HL-60 (cell line): Measurements from ENCODE around the gene NXNL1.
A peak's percentile ranks its signal among the peaks of the same experiment; 100 is the strongest.
"Not testable (repeated sequence)": the region's sequence is repeated elsewhere in the genome, so short reads cannot be mapped to it uniquely, and the experiment has no call there.

Experiments
- DNase-seq, 2 experiments: peaks; one replicate each; pipeline ENCODE4 v3.0.0-alpha.2; 2010 to 2020; ENCODE audit warnings: low read depth in 1 of 2, low spot score in 1 of 2
- H3K27ac ChIP-seq: fragments of 250-450 bp; sonication (Bioruptor Pico); replicated peaks from 2 replicates; pipeline ENCODE4 v1.5.1; 2020; ENCODE audit warnings: mild to moderate bottlenecking, moderate library complexity
- H3K27me3 ChIP-seq: fragments of 250-450 bp; sonication (Bioruptor Pico); 2 replicates; pipeline ENCODE4 v1.5.1; 2021; ENCODE audit warnings: mild to moderate bottlenecking, moderate library complexity; ENCODE audit not compliant: insufficient read depth, poor library complexity, severe bottlenecking
- H3K4me3 ChIP-seq: replicated peaks from 2 replicates; pipeline ENCODE4 v1.5.1; 2011; ENCODE audit warnings: mild to moderate bottlenecking, control low read depth, low read length; ENCODE audit not compliant: insufficient read depth
- CTCF ChIP-seq: IDR thresholded peaks from one replicate; pipeline ENCODE4 v1.5.1; 2011; ENCODE audit warnings: low read length, control low read depth, inconsistent platforms; ENCODE audit not compliant: insufficient read depth
- GABPA ChIP-seq: IDR thresholded peaks from 2 replicates; pipeline ENCODE4 v1.6.1; 2012; ENCODE audit warnings: low read depth
- POLR2AphosphoS5 ChIP-seq: IDR thresholded peaks from 2 replicates; pipeline ENCODE4 v1.6.1; 2012; ENCODE audit warnings: low read depth
- REST ChIP-seq: IDR thresholded peaks from 2 replicates; pipeline ENCODE4 v1.6.1; 2012; ENCODE audit warnings: low read depth; ENCODE audit not compliant: insufficient replicate concordance
- SPI1 ChIP-seq: IDR thresholded peaks from 2 replicates; pipeline ENCODE4 v1.6.1; 2012; ENCODE audit warnings: low read depth, mild to moderate bottlenecking, borderline replicate concordance

Gene NXNL1

GRCh38 chr19:17475541-17476115 is 14.9 kb upstream of the NXNL1 start:
- H3K27ac ChIP-seq, result 0 out of 2 replicates have a peak overlapping the region, but pooled peaks have one; percentile 7

GRCh38 chr19:17475011-17475540 is 14.3 kb upstream of the NXNL1 start:
- not testable (repeated sequence) for H3K27ac ChIP-seq, DNase-seq, H3K27me3 ChIP-seq, H3K4me3 ChIP-seq

More at GRCh38 chr19:17475541-17476115, 14.9 kb upstream of the NXNL1 start:
- H3K27me3 ChIP-seq, result peaks cover 3% of the 10 kb centered on the region
- H3K4me3 ChIP-seq, result no peak overlapping the region
- DNase-seq, result peak in 1 of 2 experiments; percentile 53
- TF ChIP-seq POLR2AphosphoS5 (no peak), CTCF (no peak), SPI1 (peak; percentile 73; the same call in 1 of the 2 replicates), GABPA (peak; percentile 25; the same call in 1 of the 2 replicates), REST (no peak)

- Histone ChIP-seq H3K27me3 (peaks cover 3% of the 10 kb centered on the region), H3K4me3 (no peak overlapping the region), H3K27ac (no peak overlapping the region)
- peak; percentile 74 to 75 for DNase-seq
- TF ChIP-seq CTCF (no peak), GABPA (no peak), POLR2AphosphoS5 (no peak), SPI1 (no peak), REST (no peak)
Observed at GRCh38 chr19:17473041-17473440, 12.3 kb upstream of the NXNL1 start.

- H3K4me3 ChIP-seq, result no peak overlapping the region
- H3K27ac ChIP-seq, result no peak overlapping the region
- no peak for DNase-seq
- peaks cover 3% of the 10 kb centered on the region for H3K27me3 ChIP-seq
- TF ChIP-seq REST (no peak), GABPA (no peak), POLR2AphosphoS5 (no peak), SPI1 (no peak), CTCF (no peak)
Observed at GRCh38 chr19:17471410-17472125, 10.8 kb upstream of the NXNL1 start.
